Mononuclear cell (primary cell): ENCODE results near the gene CAP2. TPM values are rescaled to one million over a fixed set of nuclear protein-coding genes. Genes with fewer than 3 reads are reported as not detected.
"Not testable (repeated sequence)": the region's sequence is repeated elsewhere in the genome, so short reads cannot be mapped to it uniquely, and the experiment has no call there.

ENCODE experiments used
- H3K27me3 ChIP-seq: 2 replicates; pipeline ENCODE4 v1.6.0; 2011; ENCODE audit warnings: low read length, control low read depth; ENCODE audit not compliant: insufficient read depth
- H3K4me1 ChIP-seq: 2 replicates; pipeline ENCODE4 v1.5.1; 2011; ENCODE audit warnings: mild to moderate bottlenecking, low read length, control low read depth; ENCODE audit not compliant: insufficient read depth
- H3K4me3 ChIP-seq: 2 replicates; pipeline ENCODE4 v1.5.1; 2011; ENCODE audit warnings: mild to moderate bottlenecking, low read length, moderate library complexity
- H3K9me3 ChIP-seq: 2 replicates; pipeline ENCODE4 v1.5.1; 2011; ENCODE audit warnings: low read depth, mild to moderate bottlenecking, control low read depth, low read length
- total RNA-seq: library from RNA; depleted of rRNA; stranded (reverse); fragments of >200 nt; gene quantifications from one replicate; pipeline ENCODE4 v1.2.3, GENCODE V29; 2012

The CAP2 gene
- total RNA-seq, 1 donor, result 0.10 TPM

DNA sequence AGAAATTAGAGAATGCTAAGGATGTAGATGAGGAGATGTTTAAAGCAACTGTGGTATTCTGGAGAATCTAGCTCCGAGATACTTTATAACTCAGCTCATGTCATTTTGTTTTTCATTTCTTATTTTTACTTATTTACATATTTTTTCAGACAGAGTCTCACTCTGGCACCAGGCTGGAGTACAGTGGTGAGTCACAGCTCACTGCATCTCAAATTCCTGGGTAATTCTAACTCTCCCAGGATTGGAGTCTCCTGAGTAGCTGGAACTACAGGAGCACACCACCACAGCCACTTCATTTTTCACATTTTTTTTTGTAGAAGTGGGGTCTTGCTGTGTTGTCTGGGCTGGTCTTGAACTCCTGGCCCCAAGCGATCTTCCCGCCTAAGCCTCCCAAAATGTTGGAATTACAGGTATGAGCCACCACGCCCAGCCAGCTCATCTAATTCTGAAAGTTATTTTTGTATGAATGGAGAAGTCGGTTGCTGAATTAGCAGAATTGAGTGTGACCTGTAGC is 112.4 kb downstream of the CAP2 start:
- H3K9me3 ChIP-seq, result no peaks in the 10 kb centered on the region
- no peaks in the 10 kb centered on the region for H3K27me3 ChIP-seq
- H3K4me3 ChIP-seq, result no peak overlapping the region
- H3K4me1 ChIP-seq, result no peaks in the 10 kb centered on the region

- no peaks in the 10 kb centered on the region for H3K4me1 ChIP-seq
- H3K4me3 ChIP-seq, result no peak overlapping the region
- no peaks in the 10 kb centered on the region for H3K9me3 ChIP-seq
- H3K27me3 ChIP-seq, result no peaks in the 10 kb centered on the region
Observed at GRCh38 chr6:17506531-17506930, 113.1 kb downstream of the CAP2 start.

DNA sequence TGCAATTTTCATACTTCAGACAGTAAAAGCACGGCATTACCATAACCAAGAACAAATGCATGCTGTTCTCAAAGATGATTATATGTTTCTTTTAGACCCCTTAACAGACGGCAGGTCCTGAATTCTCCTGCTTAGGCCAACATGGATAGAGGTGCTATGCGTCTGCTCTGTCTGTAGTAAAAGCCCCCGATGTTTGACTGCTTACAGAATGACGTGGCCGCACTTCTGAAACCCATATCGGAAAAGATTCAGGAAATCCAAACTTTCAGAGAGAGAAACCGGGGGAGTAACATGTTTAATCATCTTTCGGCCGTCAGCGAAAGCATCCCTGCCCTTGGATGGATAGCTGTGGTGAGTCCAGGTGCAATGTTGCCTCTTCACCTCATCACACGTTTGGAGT is 113.6 kb downstream of the CAP2 start:
- no peaks in the 10 kb centered on the region for H3K27me3 ChIP-seq
- H3K4me1 ChIP-seq, result no peaks in the 10 kb centered on the region
- no peak overlapping the region for H3K4me3 ChIP-seq
- no peaks in the 10 kb centered on the region for H3K9me3 ChIP-seq

DNA sequence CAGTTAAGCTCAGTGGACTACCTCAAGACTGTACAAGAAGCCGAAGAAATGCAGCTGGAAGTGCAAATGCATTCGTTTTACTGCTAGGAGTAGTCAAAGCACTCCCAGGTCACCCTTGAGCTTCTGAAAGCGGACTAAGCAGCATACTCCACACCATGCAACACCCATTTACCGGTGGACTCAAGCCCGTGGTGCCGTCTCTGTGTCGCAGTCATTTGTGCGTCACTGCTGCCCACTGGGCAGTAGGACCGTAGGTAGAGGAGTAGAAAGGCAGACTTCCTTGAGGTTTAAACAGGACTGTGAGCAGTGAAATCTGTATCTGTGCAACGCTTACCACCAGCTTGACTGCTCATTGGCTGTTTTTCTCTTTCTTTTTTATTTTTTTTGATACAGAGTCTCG is 117.7 kb downstream of the CAP2 start:
- no peak overlapping the region for H3K4me3 ChIP-seq
- H3K27me3 ChIP-seq, result no peaks in the 10 kb centered on the region
- H3K9me3 ChIP-seq, result no peaks in the 10 kb centered on the region
- H3K4me1 ChIP-seq, result no peaks in the 10 kb centered on the region

- no peak overlapping the region for H3K4me3 ChIP-seq
- H3K4me1 ChIP-seq, result no peaks in the 10 kb centered on the region
- H3K27me3 ChIP-seq, result no peaks in the 10 kb centered on the region
- no peaks in the 10 kb centered on the region for H3K9me3 ChIP-seq
Observed at GRCh38 chr6:17511580-17511979, 118.2 kb downstream of the CAP2 start.

- no peaks in the 10 kb centered on the region for H3K27me3 ChIP-seq
- H3K9me3 ChIP-seq, result no peaks in the 10 kb centered on the region
- H3K4me3 ChIP-seq, result no peak overlapping the region
- no peaks in the 10 kb centered on the region for H3K4me1 ChIP-seq
Observed at GRCh38 chr6:17519120-17519519, 125.7 kb downstream of the CAP2 start.

- H3K4me1 ChIP-seq, result no peaks in the 10 kb centered on the region
- H3K4me3 ChIP-seq, result no peak overlapping the region
- no peaks in the 10 kb centered on the region for H3K9me3 ChIP-seq
- H3K27me3 ChIP-seq, result no peaks in the 10 kb centered on the region
Observed at GRCh38 chr6:17525637-17526036, 132.2 kb downstream of the CAP2 start.

DNA sequence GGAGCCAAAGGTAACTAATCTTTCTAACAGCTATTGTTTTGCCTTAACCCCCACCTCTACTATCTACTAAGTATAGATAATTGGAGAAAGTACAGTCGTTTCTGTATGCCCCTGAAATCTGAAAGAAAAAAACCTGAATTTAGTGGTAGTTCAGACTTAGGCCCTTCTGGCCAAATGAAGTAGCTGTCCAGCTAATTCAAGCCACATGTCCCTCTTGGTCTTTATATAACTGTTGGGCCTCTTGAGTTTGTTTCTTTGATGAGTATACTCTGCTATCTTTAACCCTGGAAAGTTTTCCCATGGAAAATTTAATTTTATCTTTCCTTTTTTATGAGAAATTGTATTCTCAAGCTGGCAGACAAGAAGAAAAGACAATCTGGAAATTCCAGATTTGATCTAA is 133.7 kb downstream of the CAP2 start:
- Histone ChIP-seq H3K4me3 (no peak overlapping the region), H3K27me3 (no peaks in the 10 kb centered on the region), H3K9me3 (no peaks in the 10 kb centered on the region), H3K4me1 (no peaks in the 10 kb centered on the region)

DNA sequence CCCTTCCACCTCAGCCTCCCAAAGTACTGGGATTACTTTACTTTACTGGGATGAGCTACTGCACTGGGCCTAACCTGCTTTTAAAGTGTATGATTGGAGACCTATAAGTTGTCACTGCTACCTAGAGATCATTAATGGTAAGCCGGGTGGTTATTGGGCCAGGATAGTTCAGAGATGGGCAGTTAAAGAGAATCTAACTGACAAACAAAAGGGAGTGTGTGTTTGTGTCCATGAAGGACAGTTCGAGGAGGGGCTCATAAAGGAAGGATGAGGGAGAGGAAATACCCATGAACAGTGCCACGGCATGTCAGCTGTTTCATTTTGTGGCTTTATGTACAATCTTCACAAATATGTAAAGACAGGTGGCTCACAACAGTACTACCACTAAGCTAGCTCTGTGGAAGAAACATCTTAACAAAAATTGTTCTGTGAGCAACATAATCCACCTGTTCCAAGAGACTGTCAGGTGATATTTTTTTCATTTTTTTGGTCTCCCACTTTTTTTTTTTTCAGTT is 137.0 kb downstream of the CAP2 start:
- H3K9me3 ChIP-seq, result no peaks in the 10 kb centered on the region
- no peak overlapping the region for H3K4me3 ChIP-seq
- no peaks in the 10 kb centered on the region for H3K4me1 ChIP-seq
- H3K27me3 ChIP-seq, result no peaks in the 10 kb centered on the region

- Histone ChIP-seq H3K4me3 (no peak overlapping the region), H3K4me1 (no peaks in the 10 kb centered on the region), H3K9me3 (no peaks in the 10 kb centered on the region), H3K27me3 (no peaks in the 10 kb centered on the region)
Observed at GRCh38 chr6:17536586-17536985, 143.2 kb downstream of the CAP2 start.

- no peaks in the 10 kb centered on the region for H3K27me3 ChIP-seq
- no peaks in the 10 kb centered on the region for H3K9me3 ChIP-seq
- H3K4me3 ChIP-seq, result no peak overlapping the region
- H3K4me1 ChIP-seq, result no peaks in the 10 kb centered on the region
Observed at GRCh38 chr6:17542243-17542642, 148.8 kb downstream of the CAP2 start.

DNA sequence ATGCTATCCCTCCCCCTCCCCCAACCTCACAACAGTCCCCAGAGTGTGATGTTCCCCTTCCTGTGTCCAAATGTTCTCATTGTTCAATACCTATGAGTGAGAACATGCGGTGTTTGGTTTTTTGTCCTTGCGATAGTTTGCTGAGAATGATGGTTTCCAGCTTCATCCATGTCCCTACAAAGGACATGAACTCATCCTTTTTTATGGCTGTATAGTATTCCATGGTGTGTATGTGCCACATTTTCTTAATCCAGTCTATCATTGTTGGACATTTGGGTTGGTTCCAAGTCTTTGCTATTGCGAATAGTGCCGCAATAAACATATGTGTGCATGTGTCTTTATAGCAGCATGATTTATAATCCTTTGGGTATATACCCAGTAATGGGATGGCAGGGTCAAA is 152.3 kb downstream of the CAP2 start:
- not testable (repeated sequence) for H3K4me1 ChIP-seq

GRCh38 chr6:17551383-17551958 is 158.1 kb downstream of the CAP2 start:
- Histone ChIP-seq H3K9me3 (no peaks in the 10 kb centered on the region), H3K4me3 (no peak overlapping the region), H3K4me1 (no peaks in the 10 kb centered on the region), H3K27me3 (no peaks in the 10 kb centered on the region)

More for the DNA sequence above, 152.3 kb downstream of the CAP2 start:
- H3K9me3 ChIP-seq, H3K27me3 ChIP-seq, H3K4me3 ChIP-seq: not testable (repeated sequence)

DNA sequence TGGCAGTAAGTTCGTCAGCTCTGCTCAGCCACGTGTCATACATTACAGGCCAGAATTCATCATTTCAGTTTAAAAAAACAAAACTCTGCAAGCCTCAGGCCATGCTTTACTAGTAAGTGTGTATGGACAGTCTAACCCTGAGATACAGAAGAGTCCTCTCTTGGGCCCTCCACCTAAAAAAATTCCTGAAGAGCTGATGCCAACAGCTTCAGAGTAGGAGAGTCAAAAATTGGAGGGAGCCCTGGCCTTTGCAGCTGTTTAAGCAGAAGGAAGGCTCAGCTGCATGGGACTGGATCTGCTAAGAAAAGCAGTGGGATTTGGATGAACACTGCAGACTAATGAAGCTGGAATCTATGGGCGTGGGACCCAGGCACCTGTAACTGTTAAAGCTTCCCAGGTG is 159.5 kb downstream of the CAP2 start:
- Histone ChIP-seq H3K4me1 (no peaks in the 10 kb centered on the region), H3K4me3 (no peak overlapping the region), H3K9me3 (no peaks in the 10 kb centered on the region), H3K27me3 (no peaks in the 10 kb centered on the region)

DNA sequence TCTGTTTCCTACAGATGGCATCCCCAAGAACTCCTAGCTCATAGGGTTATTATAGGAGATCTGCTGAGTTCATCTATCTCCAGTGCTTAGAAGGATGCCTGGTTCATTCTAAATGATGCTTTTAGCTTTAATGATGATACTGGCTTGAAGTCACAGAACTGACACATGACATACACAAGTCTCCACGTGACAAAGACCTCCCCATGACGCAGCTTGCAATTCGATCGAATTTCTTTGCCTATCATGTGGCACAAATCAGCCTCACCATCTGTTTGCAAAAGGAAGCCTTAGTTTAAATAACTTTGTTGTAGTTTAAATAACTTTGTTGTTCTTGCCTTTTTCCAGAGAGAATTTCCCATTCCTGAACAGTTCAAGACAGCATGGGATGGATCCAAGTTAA is 162.6 kb downstream of the CAP2 start:
- H3K4me1 ChIP-seq, result no peaks in the 10 kb centered on the region
- no peak overlapping the region for H3K4me3 ChIP-seq
- H3K27me3 ChIP-seq, result no peaks in the 10 kb centered on the region
- H3K9me3 ChIP-seq, result no peaks in the 10 kb centered on the region

GRCh38 chr6:17562636-17563035 is 169.2 kb downstream of the CAP2 start:
- H3K4me1 ChIP-seq, result no peaks in the 10 kb centered on the region
- H3K27me3 ChIP-seq, result no peaks in the 10 kb centered on the region
- no peak overlapping the region for H3K4me3 ChIP-seq
- H3K9me3 ChIP-seq, result no peaks in the 10 kb centered on the region
